GM18502 (cell line): ENCODE results near the gene SCYL1.

ENCODE experiments used
- ATAC-seq: cut with Tn5 transposase; IDR thresholded peaks from one replicate; pipeline ENCODE4 v1.9.1; 2021; ENCODE audit warnings: mild to moderate bottlenecking; ENCODE audit not compliant: unreplicated experiment, poor library complexity

Gene SCYL1

GRCh38 chr11:65524741-65525545 is at the start of gene SCYL1:
SCYL1 (plus strand) TSS chr11:65525083; CDS start chr11:65525154, 71 bp downstream.
- peak; percentile 50 for ATAC-seq

- ATAC-seq = no peak
Observed at GRCh38 chr11:65476632-65477148, 48.2 kb upstream of the SCYL1 start.

- peak; percentile 74 for ATAC-seq
Observed at GRCh38 chr11:65477149-65477965, 47.5 kb upstream of the SCYL1 start.

- no peak for ATAC-seq
Observed at GRCh38 chr11:65478388-65479183, 46.3 kb upstream of the SCYL1 start.

- ATAC-seq = no peak
Observed at GRCh38 chr11:65479184-65480145, 45.4 kb upstream of the SCYL1 start.

GRCh38 chr11:65482306-65482850 is 42.5 kb upstream of the SCYL1 start:
- no peak for ATAC-seq

GRCh38 chr11:65485920-65486219 is 39.0 kb upstream of the SCYL1 start:
- no peak for ATAC-seq

GRCh38 chr11:65486570-65487466 is 38.1 kb upstream of the SCYL1 start:
- ATAC-seq = no peak

- ATAC-seq = peak; percentile 63
Observed at GRCh38 chr11:65487467-65488272, 37.2 kb upstream of the SCYL1 start.

- ATAC-seq = peak; percentile 25
Observed at GRCh38 chr11:65488273-65489034, 36.4 kb upstream of the SCYL1 start.

GRCh38 chr11:65489035-65489705 is 35.7 kb upstream of the SCYL1 start:
- no peak for ATAC-seq

- ATAC-seq = no peak
Observed at GRCh38 chr11:65489706-65490320, 35.1 kb upstream of the SCYL1 start.

GRCh38 chr11:65491163-65491465 is 33.8 kb upstream of the SCYL1 start:
- ATAC-seq = no peak

- ATAC-seq = no peak
Observed at GRCh38 chr11:65491614-65492386, 33.1 kb upstream of the SCYL1 start.

- no peak for ATAC-seq
Observed at GRCh38 chr11:65492387-65492636, 32.6 kb upstream of the SCYL1 start.
